Measurements from ENCODE around the gene COL4A2. TPM values are rescaled to one million over a fixed set of nuclear protein-coding genes. Genes with fewer than 3 reads are reported as not detected.

The COL4A2 gene
- total RNA-seq, 4 donors from 2014 or later, result 655 to 1,231 (median 912) TPM

- TF ChIP-seq CTCF (IDR thresholded peaks at IDR 0.05; ENCODE audit: low read depth), result no peak
Measured at GRCh38 chr13:110464556-110465333, 157.7 kb downstream of the COL4A2 start.

- no peak for TF ChIP-seq CTCF (IDR thresholded peaks at IDR 0.05; ENCODE audit: low read depth)
Measured at GRCh38 chr13:110465696-110466095, 158.6 kb downstream of the COL4A2 start.

GRCh38 chr13:110466266-110466915, 159.3 kb downstream of the COL4A2 start:
- no peak for TF ChIP-seq CTCF (IDR thresholded peaks at IDR 0.05; ENCODE audit: low read depth)

GRCh38 chr13:110467516-110468110, 160.5 kb downstream of the COL4A2 start:
- no peak for TF ChIP-seq CTCF (IDR thresholded peaks at IDR 0.05; ENCODE audit: low read depth)

GRCh38 chr13:110468986-110469495, 162.0 kb downstream of the COL4A2 start:
- TF ChIP-seq CTCF (IDR thresholded peaks at IDR 0.05; ENCODE audit: low read depth), result no peak

- no peak for TF ChIP-seq CTCF (IDR thresholded peaks at IDR 0.05; ENCODE audit: low read depth)
Measured at GRCh38 chr13:110469597-110469996, 162.5 kb downstream of the COL4A2 start.
